ENCODE data around the gene GALNT10. TPM values are rescaled to one million over a fixed set of nuclear protein-coding genes. Genes with fewer than 3 reads are reported as not detected.

GALNT10 gene
- total RNA-seq, 1 experiment from 2014 or later = 22.9 TPM

DNA sequence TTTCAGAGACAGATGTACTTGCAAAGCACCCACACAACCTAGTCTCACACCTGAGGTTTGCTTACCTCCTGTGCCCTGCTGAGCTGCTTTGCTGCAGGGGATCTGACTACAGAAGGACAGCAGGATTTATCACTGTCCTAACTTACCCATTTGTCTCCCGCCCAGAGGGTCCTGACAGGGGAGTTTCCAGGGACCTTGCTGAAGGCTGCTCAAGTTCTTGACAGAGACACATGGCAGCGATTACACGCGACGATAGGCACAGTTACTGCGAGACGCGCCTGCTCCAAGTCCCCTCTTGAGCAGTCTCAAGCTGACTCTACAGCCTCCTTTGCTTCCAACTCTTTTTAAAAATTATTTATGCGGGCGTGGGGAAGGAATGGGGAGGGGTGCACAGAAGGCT, 24.6 kb upstream of the GALNT10 start:
- ATAC-seq (peak; percentile 41), DNase-seq (ENCODE audit: low spot score) (peak; percentile 19)
- TF ChIP-seq NR2C2 (CRISPR knock-in tag; IDR thresholded peaks at IDR 0.05) = no peak
- no peak for TF ChIP-seq ZNF138 (CRISPR knock-in tag; conservative IDR thresholded peaks at IDR 0.05)
- TF ChIP-seq RORB (CRISPR knock-in tag; IDR thresholded peaks at IDR 0.05) = no peak
- TF ChIP-seq EMX1 (CRISPR knock-in tag; IDR thresholded peaks at IDR 0.05) = no peak
- TF ChIP-seq SP1 (CRISPR knock-in tag; conservative IDR thresholded peaks at IDR 0.05) = no peak
- Mint-ChIP-seq H3K4me3 (0 out of 2 replicates have a peak overlapping the region, but pooled peaks have one; percentile 4), H3K27ac (peak overlapping the region; percentile 50), H3K27me3 (ENCODE audit: low read depth) (no peaks in the 10 kb centered on the region), H3K9me3 (no peaks in the 10 kb centered on the region), H3K4me1 (peaks cover 63% of the 10 kb centered on the region), H3K36me3 (no peaks in the 10 kb centered on the region)
- ChIA-PET POLR2A (no interaction called here), CTCF (interaction anchor here (1.2 to 4.3 kb wide), 5 partner anchors 9 to 94 kb away, joined by 3 to 36 read pairs (median 11); partner anchors contain the start of gene GALNT10)

GRCh38 chr5:154166901-154167791, 23.4 kb upstream of the GALNT10 start:
- no peaks in the 10 kb centered on the region for H3K36me3 Mint-ChIP-seq
- ChIA-PET POLR2A (interaction anchor here (0.6 kb wide), 1 partner anchor 14 kb away, joined by 5 read pairs; no protein-coding TSS in a partner anchor), CTCF (interaction anchor here (1.0 to 4.3 kb wide), 5 partner anchors 10 to 193 kb away, joined by 3 to 36 read pairs (median 4); no protein-coding TSS in a partner anchor)
- no peaks in the 10 kb centered on the region for H3K9me3 Mint-ChIP-seq
- TF ChIP-seq, protein P1, sequence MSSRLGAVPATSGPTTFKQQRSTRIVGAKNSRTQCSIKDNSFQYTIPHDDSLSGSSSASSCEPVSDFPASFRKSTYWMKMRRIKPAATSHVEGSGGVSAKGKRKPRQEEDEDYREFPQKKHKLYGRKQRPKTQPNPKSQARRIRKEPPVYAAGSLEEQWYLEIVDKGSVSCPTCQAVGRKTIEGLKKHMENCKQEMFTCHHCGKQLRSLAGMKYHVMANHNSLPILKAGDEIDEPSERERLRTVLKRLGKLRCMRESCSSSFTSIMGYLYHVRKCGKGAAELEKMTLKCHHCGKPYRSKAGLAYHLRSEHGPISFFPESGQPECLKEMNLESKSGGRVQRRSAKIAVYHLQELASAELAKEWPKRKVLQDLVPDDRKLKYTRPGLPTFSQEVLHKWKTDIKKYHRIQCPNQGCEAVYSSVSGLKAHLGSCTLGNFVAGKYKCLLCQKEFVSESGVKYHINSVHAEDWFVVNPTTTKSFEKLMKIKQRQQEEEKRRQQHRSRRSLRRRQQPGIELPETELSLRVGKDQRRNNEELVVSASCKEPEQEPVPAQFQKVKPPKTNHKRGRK (CRISPR knock-in tag; IDR thresholded peaks at IDR 0.05; ENCODE audit: borderline replicate concordance) = peak; percentile 98
- TF ChIP-seq, protein P2, sequence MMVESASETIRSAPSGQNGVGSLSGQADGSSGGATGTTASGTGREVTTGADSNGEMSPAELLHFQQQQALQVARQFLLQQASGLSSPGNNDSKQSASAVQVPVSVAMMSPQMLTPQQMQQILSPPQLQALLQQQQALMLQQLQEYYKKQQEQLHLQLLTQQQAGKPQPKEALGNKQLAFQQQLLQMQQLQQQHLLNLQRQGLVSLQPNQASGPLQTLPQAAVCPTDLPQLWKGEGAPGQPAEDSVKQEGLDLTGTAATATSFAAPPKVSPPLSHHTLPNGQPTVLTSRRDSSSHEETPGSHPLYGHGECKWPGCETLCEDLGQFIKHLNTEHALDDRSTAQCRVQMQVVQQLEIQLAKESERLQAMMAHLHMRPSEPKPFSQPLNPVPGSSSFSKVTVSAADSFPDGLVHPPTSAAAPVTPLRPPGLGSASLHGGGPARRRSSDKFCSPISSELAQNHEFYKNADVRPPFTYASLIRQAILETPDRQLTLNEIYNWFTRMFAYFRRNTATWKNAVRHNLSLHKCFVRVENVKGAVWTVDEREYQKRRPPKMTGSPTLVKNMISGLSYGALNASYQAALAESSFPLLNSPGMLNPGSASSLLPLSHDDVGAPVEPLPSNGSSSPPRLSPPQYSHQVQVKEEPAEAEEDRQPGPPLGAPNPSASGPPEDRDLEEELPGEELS (CRISPR knock-in tag; IDR thresholded peaks at IDR 0.05) = peak; percentile 85; the same call in 1 of the 2 replicates
- TF ChIP-seq ETV6 (CRISPR knock-in tag; IDR thresholded peaks at IDR 0.05) = peak; percentile 92
- TF ChIP-seq FOXJ3 (CRISPR knock-in tag; IDR thresholded peaks at IDR 0.05; ENCODE audit: borderline replicate concordance) = no peak
- TF ChIP-seq SMAD3 (CRISPR knock-in tag; IDR thresholded peaks at IDR 0.05; ENCODE audit: borderline replicate concordance) = no peak
- no peak for TF ChIP-seq NFYB (CRISPR knock-in tag; conservative IDR thresholded peaks at IDR 0.05; ENCODE audit: low read depth)
- TF ChIP-seq USF2 (CRISPR knock-in tag; IDR thresholded peaks at IDR 0.05) = peak; percentile 7; the same call in 1 of the 2 replicates
- no peak for TF ChIP-seq ZNF317 (CRISPR knock-in tag; IDR thresholded peaks at IDR 0.05; ENCODE audit: borderline replicate concordance, low read depth)
- TF ChIP-seq ZNF423 (CRISPR knock-in tag; IDR thresholded peaks at IDR 0.05) = peak; percentile 38; the same call in 1 of the 2 replicates
- 0 out of 2 replicates have a peak, but pooled peaks have one; percentile 63 for TF ChIP-seq TEAD1 (CRISPR knock-in tag; IDR thresholded peaks at IDR 0.05)
- no peak for TF ChIP-seq JUN (CRISPR knock-in tag; IDR thresholded peaks at IDR 0.05)
- TF ChIP-seq, protein P3, sequence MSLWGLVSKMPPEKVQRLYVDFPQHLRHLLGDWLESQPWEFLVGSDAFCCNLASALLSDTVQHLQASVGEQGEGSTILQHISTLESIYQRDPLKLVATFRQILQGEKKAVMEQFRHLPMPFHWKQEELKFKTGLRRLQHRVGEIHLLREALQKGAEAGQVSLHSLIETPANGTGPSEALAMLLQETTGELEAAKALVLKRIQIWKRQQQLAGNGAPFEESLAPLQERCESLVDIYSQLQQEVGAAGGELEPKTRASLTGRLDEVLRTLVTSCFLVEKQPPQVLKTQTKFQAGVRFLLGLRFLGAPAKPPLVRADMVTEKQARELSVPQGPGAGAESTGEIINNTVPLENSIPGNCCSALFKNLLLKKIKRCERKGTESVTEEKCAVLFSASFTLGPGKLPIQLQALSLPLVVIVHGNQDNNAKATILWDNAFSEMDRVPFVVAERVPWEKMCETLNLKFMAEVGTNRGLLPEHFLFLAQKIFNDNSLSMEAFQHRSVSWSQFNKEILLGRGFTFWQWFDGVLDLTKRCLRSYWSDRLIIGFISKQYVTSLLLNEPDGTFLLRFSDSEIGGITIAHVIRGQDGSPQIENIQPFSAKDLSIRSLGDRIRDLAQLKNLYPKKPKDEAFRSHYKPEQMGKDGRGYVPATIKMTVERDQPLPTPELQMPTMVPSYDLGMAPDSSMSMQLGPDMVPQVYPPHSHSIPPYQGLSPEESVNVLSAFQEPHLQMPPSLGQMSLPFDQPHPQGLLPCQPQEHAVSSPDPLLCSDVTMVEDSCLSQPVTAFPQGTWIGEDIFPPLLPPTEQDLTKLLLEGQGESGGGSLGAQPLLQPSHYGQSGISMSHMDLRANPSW (CRISPR knock-in tag; conservative IDR thresholded peaks at IDR 0.05; ENCODE audit: low read depth) = no peak
- no peak for TF ChIP-seq PRRX2 (CRISPR knock-in tag; IDR thresholded peaks at IDR 0.05)
- no peak for TF ChIP-seq USF1 (CRISPR knock-in tag; IDR thresholded peaks at IDR 0.05)
- TF ChIP-seq KAT7 (CRISPR knock-in tag; IDR thresholded peaks at IDR 0.05; ENCODE audit: borderline replicate concordance) = no peak
- no peaks in the 10 kb centered on the region for H3K27me3 Mint-ChIP-seq (ENCODE audit: low read depth)
- peak overlapping the region; percentile 5 for H3K27ac Mint-ChIP-seq
- no peak for DNase-seq (ENCODE audit: low spot score)
- ATAC-seq = peak; percentile 38
- H3K4me1 Mint-ChIP-seq = peaks cover 75% of the 10 kb centered on the region
- H3K4me3 Mint-ChIP-seq = peak overlapping the region; percentile 15; the same call in 1 of the 2 replicates

Data from WTC11 (cell line).